Fibroblast of gingiva (primary cell): ENCODE measurements around the gene BANK1.
"Not testable (repeated sequence)": the region's sequence is repeated elsewhere in the genome, so short reads cannot be mapped to it uniquely, and the experiment has no call there.

Experiments used
- DNase-seq: peaks from one replicate; pipeline ENCODE4 v3.0.0-alpha.2; 2011; ENCODE audit warnings: low read depth

Gene BANK1

GRCh38 chr4:101885574-101885973 lies 95.0 kb downstream of the BANK1 start:
- no peak for DNase-seq

- no peak for DNase-seq
Measured at GRCh38 chr4:101886826-101887225, 96.3 kb downstream of the BANK1 start.

- DNase-seq: no peak
Measured at GRCh38 chr4:101888472-101888871, 97.9 kb downstream of the BANK1 start.

GRCh38 chr4:101905527-101905926 lies 115.0 kb downstream of the BANK1 start:
- DNase-seq: not testable (repeated sequence)

- no peak for DNase-seq
Measured at GRCh38 chr4:101910786-101911373, 120.3 kb downstream of the BANK1 start.

GRCh38 chr4:101911616-101912015 lies 121.1 kb downstream of the BANK1 start:
- no peak for DNase-seq

- DNase-seq: no peak
Measured at GRCh38 chr4:101914761-101915160, 124.2 kb downstream of the BANK1 start.

GRCh38 chr4:101919373-101919977 lies 128.9 kb downstream of the BANK1 start:
- no peak for DNase-seq

- no peak for DNase-seq
Measured at GRCh38 chr4:101921370-101921769, 130.8 kb downstream of the BANK1 start.

- DNase-seq: no peak
Measured at GRCh38 chr4:101931619-101932018, 141.1 kb downstream of the BANK1 start.

GRCh38 chr4:101933855-101934254 lies 143.3 kb downstream of the BANK1 start:
- DNase-seq: no peak

- no peak for DNase-seq
Measured at GRCh38 chr4:101938836-101939235, 148.3 kb downstream of the BANK1 start.

GRCh38 chr4:101941816-101942358 lies 151.4 kb downstream of the BANK1 start:
- DNase-seq: no peak

GRCh38 chr4:101942891-101943290 lies 152.4 kb downstream of the BANK1 start:
- DNase-seq: no peak

- peak; percentile 5 for DNase-seq
Measured at GRCh38 chr4:101944649-101945048, 154.1 kb downstream of the BANK1 start.

- DNase-seq: no peak
Measured at GRCh38 chr4:101948055-101948454, 157.5 kb downstream of the BANK1 start.

- DNase-seq: no peak
Measured at GRCh38 chr4:101948951-101949350, 158.4 kb downstream of the BANK1 start.

- DNase-seq: no peak
Measured at GRCh38 chr4:101950258-101950979, 159.9 kb downstream of the BANK1 start.

- DNase-seq: no peak
Measured at GRCh38 chr4:101952985-101953384, 162.5 kb downstream of the BANK1 start.

- peak; percentile 15 for DNase-seq
Measured at GRCh38 chr4:101953949-101954348, 163.4 kb downstream of the BANK1 start.

- DNase-seq: no peak
Measured at GRCh38 chr4:101954351-101954750, 163.8 kb downstream of the BANK1 start.

- DNase-seq: no peak
Measured at GRCh38 chr4:101954975-101955678, 164.6 kb downstream of the BANK1 start.
